Measurements from ENCODE around the gene IGFBP6.

DNA sequence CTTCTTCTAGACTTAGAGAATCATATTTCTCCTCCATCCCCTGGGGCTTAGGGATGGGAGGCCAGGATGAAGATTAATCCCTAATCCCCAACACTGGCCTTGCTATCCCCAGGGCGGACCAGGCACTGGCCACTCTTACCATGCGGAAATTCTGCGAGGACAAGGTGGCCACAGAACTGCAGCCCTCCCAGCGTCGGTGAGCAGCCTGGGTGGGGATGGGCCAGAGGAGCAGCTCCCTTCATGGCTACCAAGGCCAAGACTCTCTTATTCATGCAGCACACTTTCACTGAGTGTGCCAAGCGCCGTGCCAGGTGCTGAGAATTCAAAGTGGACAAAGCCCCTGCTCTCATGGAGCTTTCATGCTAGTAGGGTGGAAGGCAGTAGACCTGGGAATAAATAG, 40.6 kb upstream of the IGFBP6 start:
- TF ChIP-seq, protein P1, sequence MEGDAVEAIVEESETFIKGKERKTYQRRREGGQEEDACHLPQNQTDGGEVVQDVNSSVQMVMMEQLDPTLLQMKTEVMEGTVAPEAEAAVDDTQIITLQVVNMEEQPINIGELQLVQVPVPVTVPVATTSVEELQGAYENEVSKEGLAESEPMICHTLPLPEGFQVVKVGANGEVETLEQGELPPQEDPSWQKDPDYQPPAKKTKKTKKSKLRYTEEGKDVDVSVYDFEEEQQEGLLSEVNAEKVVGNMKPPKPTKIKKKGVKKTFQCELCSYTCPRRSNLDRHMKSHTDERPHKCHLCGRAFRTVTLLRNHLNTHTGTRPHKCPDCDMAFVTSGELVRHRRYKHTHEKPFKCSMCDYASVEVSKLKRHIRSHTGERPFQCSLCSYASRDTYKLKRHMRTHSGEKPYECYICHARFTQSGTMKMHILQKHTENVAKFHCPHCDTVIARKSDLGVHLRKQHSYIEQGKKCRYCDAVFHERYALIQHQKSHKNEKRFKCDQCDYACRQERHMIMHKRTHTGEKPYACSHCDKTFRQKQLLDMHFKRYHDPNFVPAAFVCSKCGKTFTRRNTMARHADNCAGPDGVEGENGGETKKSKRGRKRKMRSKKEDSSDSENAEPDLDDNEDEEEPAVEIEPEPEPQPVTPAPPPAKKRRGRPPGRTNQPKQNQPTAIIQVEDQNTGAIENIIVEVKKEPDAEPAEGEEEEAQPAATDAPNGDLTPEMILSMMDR (IDR thresholded peaks at IDR 0.05; ENCODE audit: low read length) = no peak
- no peak for TF ChIP-seq EZH2 (optimal IDR thresholded peaks at IDR 0.05; ENCODE audit: low read depth, low read length)
